Bronchial epithelial cell (primary cell): Measurements from ENCODE around the gene USP6. TPM values are rescaled to one million over a fixed set of nuclear protein-coding genes. Genes with fewer than 3 reads are reported as not detected.
"Not testable (repeated sequence)": the region's sequence is repeated elsewhere in the genome, so short reads cannot be mapped to it uniquely, and the experiment has no call there.

ENCODE experiments used
- DNase-seq: peaks from one replicate; pipeline ENCODE4 v3.0.0-alpha.2; 2010; ENCODE audit warnings: low read depth
- FAIRE-seq: peaks from 2 replicates; lab custom pipeline; 2011; peaks lifted over from hg19 to GRCh38; lab: Jason Lieb, UNC
- H3K27me3 ChIP-seq: 2 replicates; pipeline ENCODE4 v1.5.1; 2011; ENCODE audit warnings: low read length; ENCODE audit not compliant: control insufficient read depth, insufficient read depth
- H3K36me3 ChIP-seq: 2 replicates; pipeline ENCODE4 v1.5.1; 2011; ENCODE audit warnings: low read length; ENCODE audit not compliant: control insufficient read depth, insufficient read depth
- H3K4me3 ChIP-seq: 2 replicates; pipeline ENCODE4 v1.5.1; 2011; ENCODE audit warnings: mild to moderate bottlenecking, low read depth, low read length, control low read depth
- total RNA-seq: library from RNA; depleted of rRNA; stranded (reverse); fragments of >200 nt; gene quantifications from 2 replicates; pipeline ENCODE4 v1.2.1, GENCODE V29; 2014
- TF ChIP-seq, protein P1 (sequence below): IDR thresholded peaks from 2 replicates; pipeline ENCODE4 v1.5.1; 2011; ENCODE audit warnings: mild to moderate bottlenecking, moderate library complexity, low read length, control low read depth, inconsistent platforms; ENCODE audit not compliant: insufficient read depth, severe bottlenecking

Gene USP6
- total RNA-seq, 1 donor from 2014 or later = not detected

DNA sequence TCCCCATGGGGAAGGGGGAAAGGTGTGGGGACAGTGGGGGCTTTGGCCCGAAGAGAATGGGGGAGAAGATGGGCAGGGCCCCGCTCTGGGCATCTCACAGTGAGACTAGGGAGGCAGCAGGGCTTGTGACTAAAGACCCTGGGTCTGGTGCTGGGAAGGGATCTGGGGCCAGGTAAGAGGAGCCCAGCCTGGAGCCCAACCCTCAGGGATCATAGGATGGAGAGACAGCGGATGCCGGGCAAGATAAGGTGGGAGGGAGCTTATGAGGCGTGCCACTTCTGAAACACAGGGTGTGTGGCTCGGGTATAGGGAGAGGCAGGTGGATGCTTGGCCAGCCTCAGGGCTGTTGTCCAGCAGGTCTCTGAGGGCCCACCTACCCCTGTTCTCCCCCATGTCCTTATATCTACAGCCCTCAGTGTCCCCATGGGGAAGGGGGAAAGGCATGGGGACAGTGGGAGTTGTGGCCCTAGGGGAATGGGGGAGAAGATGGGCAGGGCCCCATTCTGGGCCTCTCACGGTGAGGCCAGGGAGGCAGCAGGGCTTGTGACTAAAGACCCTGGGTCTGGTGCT lies 15.4 kb downstream of the USP6 start:
- Histone ChIP-seq H3K36me3 (no peaks in the 10 kb centered on the region), H3K4me3 (no peak overlapping the region), H3K27me3 (no peaks in the 10 kb centered on the region)
- TF ChIP-seq, protein P1, sequence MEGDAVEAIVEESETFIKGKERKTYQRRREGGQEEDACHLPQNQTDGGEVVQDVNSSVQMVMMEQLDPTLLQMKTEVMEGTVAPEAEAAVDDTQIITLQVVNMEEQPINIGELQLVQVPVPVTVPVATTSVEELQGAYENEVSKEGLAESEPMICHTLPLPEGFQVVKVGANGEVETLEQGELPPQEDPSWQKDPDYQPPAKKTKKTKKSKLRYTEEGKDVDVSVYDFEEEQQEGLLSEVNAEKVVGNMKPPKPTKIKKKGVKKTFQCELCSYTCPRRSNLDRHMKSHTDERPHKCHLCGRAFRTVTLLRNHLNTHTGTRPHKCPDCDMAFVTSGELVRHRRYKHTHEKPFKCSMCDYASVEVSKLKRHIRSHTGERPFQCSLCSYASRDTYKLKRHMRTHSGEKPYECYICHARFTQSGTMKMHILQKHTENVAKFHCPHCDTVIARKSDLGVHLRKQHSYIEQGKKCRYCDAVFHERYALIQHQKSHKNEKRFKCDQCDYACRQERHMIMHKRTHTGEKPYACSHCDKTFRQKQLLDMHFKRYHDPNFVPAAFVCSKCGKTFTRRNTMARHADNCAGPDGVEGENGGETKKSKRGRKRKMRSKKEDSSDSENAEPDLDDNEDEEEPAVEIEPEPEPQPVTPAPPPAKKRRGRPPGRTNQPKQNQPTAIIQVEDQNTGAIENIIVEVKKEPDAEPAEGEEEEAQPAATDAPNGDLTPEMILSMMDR = no peak
- DNase-seq (no peak), FAIRE-seq (no peak)

DNA sequence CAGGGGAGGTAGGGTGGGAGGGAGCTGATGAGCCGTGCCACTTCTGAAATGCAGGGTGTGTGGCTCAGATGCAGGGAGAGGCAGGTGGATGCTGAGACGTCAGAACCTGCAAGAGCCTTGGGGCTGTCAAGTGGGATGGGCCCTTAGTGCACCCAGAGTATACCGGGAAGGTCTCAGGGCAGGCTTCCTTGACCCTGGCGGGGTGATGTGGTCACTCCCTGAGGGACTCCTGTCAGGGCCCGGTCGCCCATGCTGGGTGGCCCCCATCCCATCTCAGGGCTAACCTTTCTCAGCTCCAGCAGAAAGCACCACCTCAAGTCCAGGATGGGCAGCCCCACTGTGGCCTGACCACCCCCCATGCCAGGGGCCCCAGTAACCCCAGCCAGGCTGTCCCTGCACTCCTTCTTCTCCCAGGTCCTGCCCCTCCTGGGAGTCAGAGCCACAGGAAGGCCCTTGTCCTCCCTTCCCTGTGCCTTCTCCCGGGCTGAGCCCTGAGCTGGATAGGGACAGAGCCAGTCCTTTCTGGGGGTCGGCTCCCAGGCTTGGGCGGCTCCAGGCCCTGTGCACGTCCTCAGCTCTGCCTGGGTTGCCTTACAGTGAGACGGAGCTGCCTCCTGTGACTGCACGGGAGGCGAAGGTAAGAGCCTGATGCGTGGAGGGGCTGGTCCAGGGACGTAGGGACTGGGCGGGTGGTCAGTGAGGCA lies 16.1 kb downstream of the USP6 start:
- H3K36me3 ChIP-seq, DNase-seq, H3K27me3 ChIP-seq, H3K4me3 ChIP-seq, FAIRE-seq: not testable (repeated sequence)

DNA sequence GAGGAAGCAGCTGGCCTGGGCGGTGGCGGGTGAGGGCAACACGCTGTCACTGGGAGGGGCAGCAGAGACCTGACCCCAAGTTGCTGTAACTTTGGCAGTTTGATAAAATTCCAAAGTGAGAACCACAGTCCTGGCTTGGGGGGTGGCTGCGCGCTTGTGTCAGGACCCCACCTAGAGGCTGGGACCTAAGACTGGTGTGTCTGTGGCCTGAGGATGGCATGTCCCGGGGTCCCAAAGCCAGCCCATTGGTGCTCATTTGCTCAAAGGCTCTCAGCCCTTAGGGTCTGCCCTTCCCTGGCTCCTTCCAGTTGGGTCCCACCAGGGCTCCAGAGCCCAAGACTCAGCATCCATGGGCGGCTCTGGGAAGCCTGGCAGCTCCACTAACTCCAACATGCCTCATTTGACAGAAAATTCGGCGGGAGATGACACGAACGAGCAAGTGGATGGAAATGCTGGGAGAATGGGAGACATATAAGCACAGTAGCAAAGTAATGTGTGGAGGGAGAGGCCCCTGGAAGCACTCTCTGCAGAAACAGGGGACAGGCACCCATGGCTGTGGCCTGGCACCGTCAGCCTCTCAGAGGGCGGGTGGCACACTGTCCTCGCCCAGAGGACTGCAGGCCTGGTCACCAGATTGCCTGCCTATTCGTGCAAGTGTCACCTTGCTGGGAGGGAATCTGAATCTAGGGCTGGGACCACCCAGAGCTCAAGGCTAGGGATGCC lies 16.8 kb downstream of the USP6 start:
- DNase-seq, H3K4me3 ChIP-seq, H3K27me3 ChIP-seq, H3K36me3 ChIP-seq, FAIRE-seq: not testable (repeated sequence)

DNA sequence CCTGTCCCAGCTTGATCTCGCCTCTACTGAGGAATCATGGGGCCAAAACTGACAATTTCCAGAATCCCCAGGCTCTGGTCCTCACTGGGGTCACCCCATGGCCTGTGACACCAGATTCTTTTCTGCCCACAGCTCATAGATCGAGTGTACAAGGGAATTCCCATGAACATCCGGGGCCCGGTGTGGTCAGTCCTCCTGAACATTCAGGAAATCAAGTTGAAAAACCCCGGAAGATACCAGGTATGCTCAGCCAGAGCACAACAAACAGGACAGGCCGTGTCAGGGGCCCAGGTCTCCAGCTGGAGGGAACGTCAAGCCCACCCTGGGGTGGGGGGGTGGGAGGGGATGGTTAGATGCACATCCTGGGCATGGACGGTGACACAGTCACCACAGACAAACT lies 17.5 kb downstream of the USP6 start:
- DNase-seq (no peak), FAIRE-seq (no peak)
- Histone ChIP-seq H3K4me3 (no peak overlapping the region), H3K27me3 (no peaks in the 10 kb centered on the region), H3K36me3 (no peaks in the 10 kb centered on the region)
- TF ChIP-seq, protein P1 = no peak

DNA sequence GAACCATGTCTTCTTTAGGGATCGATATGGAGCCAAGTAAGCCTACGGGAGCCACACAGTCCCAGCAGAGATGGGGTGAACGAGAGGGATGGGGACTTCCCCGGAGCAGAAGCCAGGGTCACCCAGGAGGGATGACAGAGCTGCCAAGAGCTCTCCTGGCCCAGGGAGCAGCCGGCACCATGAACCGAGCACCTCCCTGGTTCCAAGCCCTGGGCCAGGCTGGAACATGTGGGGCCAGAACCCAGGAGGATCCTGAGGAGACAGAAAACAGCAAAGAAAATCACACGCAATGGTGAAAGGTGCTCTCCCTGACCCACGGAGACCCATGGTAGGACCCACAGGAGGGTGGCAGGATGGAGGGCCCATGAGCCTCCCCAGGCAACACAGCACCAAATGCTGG lies 18.1 kb downstream of the USP6 start:
- H3K4me3 ChIP-seq, DNase-seq, H3K36me3 ChIP-seq, H3K27me3 ChIP-seq: not testable (repeated sequence)
- FAIRE-seq = peak; percentile 28

DNA sequence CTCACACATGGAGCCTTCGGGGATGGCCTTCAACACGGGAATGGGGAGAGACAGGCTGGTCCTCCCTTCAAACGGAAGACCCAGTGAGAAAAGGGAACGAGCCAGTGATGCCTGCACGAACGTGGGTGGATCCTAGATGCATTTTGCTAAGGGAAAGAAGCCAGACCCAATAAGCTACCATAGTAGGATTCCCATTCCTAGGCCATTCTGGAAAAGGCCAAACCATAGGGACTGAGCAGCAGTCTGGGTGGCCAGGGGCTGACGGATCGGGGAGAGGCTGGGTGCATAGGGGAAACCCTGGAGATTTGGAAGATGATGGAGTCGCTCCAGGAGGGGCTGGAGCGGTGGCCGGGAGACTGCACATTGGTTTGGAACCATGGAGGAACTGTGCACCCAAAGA lies 18.7 kb downstream of the USP6 start:
- not testable (repeated sequence) for DNase-seq, H3K4me3 ChIP-seq, H3K36me3 ChIP-seq, H3K27me3 ChIP-seq
- FAIRE-seq = peak; percentile 7

DNA sequence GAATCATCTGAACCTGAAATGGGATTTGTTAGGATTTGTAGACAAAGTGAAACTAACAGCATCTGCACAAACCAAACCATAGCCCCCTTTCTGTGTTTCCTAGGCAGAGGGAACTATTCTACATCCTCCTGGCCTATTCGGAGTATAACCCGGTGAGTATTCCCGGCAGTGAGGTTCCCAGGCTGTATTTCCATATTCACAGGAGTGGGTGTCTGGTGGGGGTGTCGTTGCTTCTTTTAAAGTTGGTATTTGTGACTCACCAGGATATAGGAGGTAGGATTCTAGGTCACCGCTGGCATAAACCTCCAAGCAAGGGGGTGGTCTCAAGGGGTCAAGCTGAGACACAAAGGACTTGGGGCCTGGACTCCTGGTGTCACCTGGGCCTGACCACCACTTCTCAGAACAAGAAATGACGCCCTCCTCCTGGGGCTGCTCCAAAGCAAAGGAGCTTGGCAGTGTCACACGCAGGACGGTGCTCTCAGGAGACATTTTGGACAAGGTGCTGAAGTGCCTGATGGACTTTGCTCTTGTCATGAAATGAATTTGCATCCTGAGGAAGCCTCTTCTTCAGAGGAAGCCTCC lies 19.4 kb downstream of the USP6 start:
- H3K36me3 ChIP-seq, H3K27me3 ChIP-seq, H3K4me3 ChIP-seq, FAIRE-seq, DNase-seq: not testable (repeated sequence)
